Thyroid gland (tissue), 4 donors: ENCODE measurements around the gene GSG1L. TPM values are rescaled to one million over a fixed set of nuclear protein-coding genes. Genes with fewer than 3 reads are reported as not detected.

ENCODE experiments used
- DNase-seq, 2 donors: peaks; one replicate each; pipeline ENCODE4 v3.0.0-alpha.2; 2019
- H3K27ac ChIP-seq, 3 donors: fragments of 200-600 bp; sonication (generic); 1 replicate in 2 of 3; 2 replicates in 1 of 3; pipeline ENCODE4 v1.5.1; 2016 to 2019; ENCODE audit warnings: mild to moderate bottlenecking in 1 of 3, moderate library complexity in 1 of 3
- H3K27me3 ChIP-seq: fragments of 200-600 bp; sonication (generic); one replicate; pipeline ENCODE4 v1.5.1; 2019
- H3K36me3 ChIP-seq, 2 donors: fragments of 200-600 bp; sonication (generic); one replicate each; pipeline ENCODE4 v1.5.1; 2016 to 2019
- H3K4me1 ChIP-seq, 2 donors: fragments of 200-600 bp; sonication (generic); one replicate each; pipeline ENCODE4 v1.5.1; 2017 to 2019
- H3K4me3 ChIP-seq, 3 donors: fragments of 200-600 bp; sonication (generic); replicated peaks in 1 of 3; 1 replicate in 2 of 3; 2 replicates in 1 of 3; pipeline ENCODE4 v1.5.1; 2016; ENCODE audit warnings: mild to moderate bottlenecking in 1 of 3
- H3K9me3 ChIP-seq: fragments of 200-600 bp; sonication (generic); one replicate; pipeline ENCODE4 v1.5.1; 2017
- POLR2A ChIP-seq, 2 donors: fragments of 450-650 bp; IDR thresholded peaks; one replicate each; pipeline ENCODE4 v1.6.1; 2017; ENCODE audit warnings: antibody characterized with exemption in 2 of 2, mild to moderate bottlenecking in 2 of 2, moderate library complexity in 1 of 2
- WGBS, 2 donors: methylation state at CpG; one replicate each; pipeline ENCODE4 v1.1.5; 2017; 5-methylcytosine and 5-hydroxymethylcytosine counted together
- intact Hi-C: fragments of 100-400 bp; cut with DNase I; formaldehyde crosslinking; loops from one replicate; pipeline ENCODE4 v1.15.1; 2023
- total RNA-seq, 4 donors: library from RNA; depleted of rRNA; stranded (reverse); fragments of >200 nt; gene quantifications; one replicate each; pipeline ENCODE4 v1.2.3, GENCODE V29; 2016
- TF ChIP-seq, protein P1 (sequence below), 6 experiments: fragments of 200-600 bp in 3 of 6; fragments of 450-650 bp in 3 of 6; sonication (generic) in 3 of 6; IDR thresholded peaks; one replicate each; pipeline ENCODE4 v1.5.1; 2016 to 2019; ENCODE audit warnings: antibody characterized with exemption in 6 of 6, mild to moderate bottlenecking in 2 of 6, inconsistent platforms in 1 of 6, moderate library complexity in 1 of 6

GSG1L gene
- total RNA-seq, 4 donors from 2014 or later: not detected

DNA sequence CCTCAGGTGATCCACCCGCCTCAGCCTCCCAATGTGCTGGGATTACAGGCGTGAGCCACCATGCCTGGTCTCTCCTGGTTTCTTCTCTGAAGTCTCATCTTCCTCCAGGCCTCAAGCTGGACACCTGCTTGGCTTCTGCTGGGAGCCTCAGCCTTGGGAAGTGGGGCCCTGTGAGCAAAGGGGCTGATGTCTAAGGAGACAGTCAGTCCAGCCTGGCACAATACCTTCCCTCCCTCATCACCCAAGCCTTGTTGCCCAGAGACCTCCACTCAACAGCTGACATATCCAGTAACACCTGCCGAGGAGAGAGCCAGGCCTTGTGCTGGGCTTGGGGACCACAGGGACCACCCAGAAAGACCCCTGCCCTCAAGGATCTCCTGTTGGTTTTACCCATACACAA, 251.6 kb downstream of the GSG1L start:
- intact Hi-C loops: no loop called here
- Histone ChIP-seq H3K36me3 (no peaks in the 10 kb centered on the region), H3K27ac (no peak overlapping the region), H3K4me3 (no peak overlapping the region), H3K4me1 (no peaks in the 10 kb centered on the region), H3K27me3 (no peaks in the 10 kb centered on the region), H3K9me3 (no peaks in the 10 kb centered on the region)
- no peak for DNase-seq
- TF ChIP-seq POLR2A (IDR thresholded peaks at IDR 0.05): no peak
- TF ChIP-seq, protein P1, sequence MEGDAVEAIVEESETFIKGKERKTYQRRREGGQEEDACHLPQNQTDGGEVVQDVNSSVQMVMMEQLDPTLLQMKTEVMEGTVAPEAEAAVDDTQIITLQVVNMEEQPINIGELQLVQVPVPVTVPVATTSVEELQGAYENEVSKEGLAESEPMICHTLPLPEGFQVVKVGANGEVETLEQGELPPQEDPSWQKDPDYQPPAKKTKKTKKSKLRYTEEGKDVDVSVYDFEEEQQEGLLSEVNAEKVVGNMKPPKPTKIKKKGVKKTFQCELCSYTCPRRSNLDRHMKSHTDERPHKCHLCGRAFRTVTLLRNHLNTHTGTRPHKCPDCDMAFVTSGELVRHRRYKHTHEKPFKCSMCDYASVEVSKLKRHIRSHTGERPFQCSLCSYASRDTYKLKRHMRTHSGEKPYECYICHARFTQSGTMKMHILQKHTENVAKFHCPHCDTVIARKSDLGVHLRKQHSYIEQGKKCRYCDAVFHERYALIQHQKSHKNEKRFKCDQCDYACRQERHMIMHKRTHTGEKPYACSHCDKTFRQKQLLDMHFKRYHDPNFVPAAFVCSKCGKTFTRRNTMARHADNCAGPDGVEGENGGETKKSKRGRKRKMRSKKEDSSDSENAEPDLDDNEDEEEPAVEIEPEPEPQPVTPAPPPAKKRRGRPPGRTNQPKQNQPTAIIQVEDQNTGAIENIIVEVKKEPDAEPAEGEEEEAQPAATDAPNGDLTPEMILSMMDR (IDR thresholded peaks at IDR 0.05): no peak
- WGBS, 2 donors: 83% methylated on average over 3 of the region's 3 CpGs

DNA sequence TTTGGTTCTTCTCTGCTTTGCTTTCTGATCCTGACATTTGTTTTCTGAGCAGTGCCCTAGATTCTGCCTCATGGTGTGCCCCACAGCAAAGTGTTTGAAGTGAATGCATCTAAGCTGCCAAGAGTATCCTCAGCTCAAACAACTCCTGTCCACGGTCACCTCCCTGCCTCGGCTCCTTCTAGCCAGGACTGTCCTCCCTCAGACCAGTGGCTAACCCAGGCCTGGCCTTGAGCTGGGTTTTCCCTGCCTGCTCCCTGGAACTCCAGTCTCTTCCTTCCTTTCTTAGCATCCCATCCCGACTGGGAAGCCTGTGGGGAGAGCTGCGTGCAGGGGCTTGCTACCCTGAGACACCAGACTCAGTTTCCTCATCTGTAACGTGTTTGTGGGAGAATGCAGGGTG, 256.5 kb downstream of the GSG1L start:
- no peak overlapping the region for H3K27ac ChIP-seq
- H3K36me3 ChIP-seq: no peaks in the 10 kb centered on the region
- no peaks in the 10 kb centered on the region for H3K9me3 ChIP-seq
- no peaks in the 10 kb centered on the region for H3K27me3 ChIP-seq
- no peak for DNase-seq
- TF ChIP-seq POLR2A (IDR thresholded peaks at IDR 0.05): no peak
- TF ChIP-seq, protein P1 (IDR thresholded peaks at IDR 0.05): no peak
- H3K4me3 ChIP-seq: no peak overlapping the region
- H3K4me1 ChIP-seq: no peaks in the 10 kb centered on the region
- intact Hi-C loops: no loop called here
- WGBS, 2 donors: 56 to 61% methylated on average over 5 of the region's 5 CpGs

DNA sequence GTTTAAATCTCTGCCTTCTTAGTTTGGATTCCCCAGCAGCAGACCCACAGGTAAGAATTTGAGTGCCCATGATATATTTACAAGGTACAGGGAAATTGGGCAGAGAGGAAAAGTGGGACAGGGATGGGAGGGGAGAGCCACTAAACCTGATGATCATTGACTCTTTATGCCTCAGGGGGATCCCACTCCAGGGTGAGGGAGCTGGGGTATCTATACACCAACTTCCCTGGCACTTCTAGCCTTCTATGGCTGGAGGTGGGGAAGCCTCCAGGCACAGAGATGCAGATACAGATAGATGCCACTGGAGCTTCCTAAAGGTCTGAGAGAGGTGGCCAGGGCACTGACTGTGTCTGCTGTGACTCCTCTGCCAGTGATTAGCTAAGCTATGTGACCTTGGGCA, 257.1 kb downstream of the GSG1L start:
- no peak for TF ChIP-seq POLR2A (IDR thresholded peaks at IDR 0.05)
- TF ChIP-seq, protein P1 (IDR thresholded peaks at IDR 0.05): no peak
- Histone ChIP-seq H3K4me3 (no peak overlapping the region), H3K36me3 (no peaks in the 10 kb centered on the region), H3K27ac (no peak overlapping the region), H3K9me3 (no peaks in the 10 kb centered on the region), H3K27me3 (no peaks in the 10 kb centered on the region), H3K4me1 (no peaks in the 10 kb centered on the region)
- DNase-seq: no peak
- intact Hi-C loops: no loop called here

DNA sequence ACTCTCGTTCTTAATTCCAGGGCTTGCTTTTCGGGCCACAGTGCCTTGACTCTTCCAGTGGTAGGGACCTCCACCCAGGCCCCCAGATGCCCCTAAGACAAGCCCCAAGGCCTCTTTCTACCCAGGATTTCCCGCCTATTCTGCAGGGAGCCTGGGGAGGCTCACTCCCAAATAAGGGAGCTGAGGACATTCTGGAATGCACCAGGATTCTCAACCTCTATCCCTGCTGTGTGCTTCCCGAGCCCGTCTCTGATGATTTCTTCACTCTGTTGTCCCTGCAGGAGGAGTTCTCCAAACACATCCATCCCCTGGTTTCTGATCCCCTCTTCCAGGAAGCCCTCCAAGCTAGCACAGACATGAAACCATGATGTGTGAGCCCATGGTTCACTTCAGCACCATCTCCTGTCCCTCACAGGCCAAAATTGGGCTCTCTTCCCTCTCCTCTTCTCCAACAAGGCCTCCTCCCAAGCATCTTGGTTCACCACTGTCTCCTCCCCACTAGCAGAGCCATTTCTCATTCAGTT, 257.6 kb downstream of the GSG1L start:
- no peaks in the 10 kb centered on the region for H3K4me1 ChIP-seq
- H3K36me3 ChIP-seq: no peaks in the 10 kb centered on the region
- WGBS, 2 donors: 49 to 58% methylated on average over 5 of the region's 5 CpGs
- no peaks in the 10 kb centered on the region for H3K27me3 ChIP-seq
- intact Hi-C loops: no loop called here
- no peak overlapping the region for H3K4me3 ChIP-seq
- no peaks in the 10 kb centered on the region for H3K9me3 ChIP-seq
- DNase-seq: no peak
- no peak for TF ChIP-seq POLR2A (IDR thresholded peaks at IDR 0.05)
- TF ChIP-seq, protein P1 (IDR thresholded peaks at IDR 0.05): no peak
- no peak overlapping the region for H3K27ac ChIP-seq

DNA sequence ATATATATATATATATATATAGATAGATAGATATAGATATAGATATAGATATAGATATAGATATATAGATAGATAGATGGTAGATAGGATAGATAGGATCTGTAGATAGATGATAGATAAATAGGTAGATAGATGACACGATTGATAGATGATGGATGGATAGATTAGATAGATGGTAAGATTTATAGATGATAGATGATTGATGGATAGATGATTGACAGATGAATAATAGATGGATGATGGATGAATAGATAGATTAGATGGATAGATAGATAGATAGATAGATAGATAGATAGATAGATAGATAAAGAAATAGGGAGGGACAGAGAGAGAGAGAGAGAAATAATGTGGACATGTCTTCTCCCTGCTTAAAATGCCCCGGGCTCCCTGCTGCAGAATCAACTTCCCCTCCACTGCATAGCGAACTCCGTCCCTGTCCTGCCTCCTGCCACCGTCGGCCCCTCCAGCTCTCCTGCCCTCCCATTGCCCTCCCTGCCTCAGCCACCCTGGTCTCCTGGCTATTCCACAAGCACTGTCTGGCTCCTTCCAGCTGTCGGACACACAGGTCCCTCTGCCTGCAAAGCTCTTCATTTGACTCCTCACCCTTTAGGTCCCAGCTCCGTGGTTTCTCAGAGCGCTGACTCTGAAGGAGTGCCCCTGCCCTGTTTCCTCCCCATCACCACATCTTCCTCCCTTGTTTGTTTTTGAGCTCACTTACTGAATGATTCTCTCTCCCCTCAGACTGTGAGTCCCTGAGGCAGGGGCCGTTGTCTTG, 259.6 kb downstream of the GSG1L start:
- Histone ChIP-seq H3K9me3 (no peaks in the 10 kb centered on the region), H3K4me1 (no peaks in the 10 kb centered on the region), H3K36me3 (no peaks in the 10 kb centered on the region), H3K4me3 (no peak overlapping the region), H3K27ac (no peak overlapping the region), H3K27me3 (no peaks in the 10 kb centered on the region)
- DNase-seq: no peak
- 20 to 22% methylated on average over 10 of the region's 10 CpGs for WGBS, 2 donors
- intact Hi-C loops: no loop called here
- TF ChIP-seq, protein P1 (IDR thresholded peaks at IDR 0.05): no peak
- no peak for TF ChIP-seq POLR2A (IDR thresholded peaks at IDR 0.05)
